CD4-positive, CD25-positive, alpha-beta regulatory T cell (primary cell): Measurements from ENCODE around the gene TNIP3. TPM values are rescaled to one million over a fixed set of nuclear protein-coding genes. Genes with fewer than 3 reads are reported as not detected.
"Not testable (repeated sequence)": the region's sequence is repeated elsewhere in the genome, so short reads cannot be mapped to it uniquely, and the experiment has no call there.

Experiments used
- ATAC-seq, 2 donors: fragments of 150-1000 bp; cut with Tn5 transposase; one replicate each; pipeline ENCODE4 v1.10.0; 2021; ENCODE audit warnings: low read depth in 2 of 2, moderate number of reproducible peaks in 2 of 2, moderate library complexity in 1 of 2
- DNase-seq, 3 donors: peaks; one replicate each; pipeline versions ENCODE4 v3.0.0 to v3.0.0-alpha.2; 2012 to 2022; ENCODE audit warnings: mixed read lengths in 1 of 3
- H3K27ac ChIP-seq: one replicate; pipeline ENCODE4 v1.7.0; 2013; ENCODE audit warnings: mild to moderate bottlenecking, low read length; ENCODE audit not compliant: insufficient read depth, poor library complexity, severe bottlenecking
- H3K27me3 ChIP-seq: one replicate; pipeline ENCODE4 v1.7.0; 2013; ENCODE audit warnings: low read length; ENCODE audit not compliant: control insufficient read depth, insufficient read depth
- H3K36me3 ChIP-seq: one replicate; pipeline ENCODE4 v1.7.0; 2013; ENCODE audit warnings: mild to moderate bottlenecking, low read length, moderate library complexity; ENCODE audit not compliant: control insufficient read depth, insufficient read depth
- H3K4me1 ChIP-seq: 2 replicates; pipeline ENCODE4 v1.7.0; 2013; ENCODE audit warnings: mild to moderate bottlenecking, low read length; ENCODE audit not compliant: insufficient read depth, control insufficient read depth, poor library complexity, severe bottlenecking
- H3K4me3 ChIP-seq: one replicate; pipeline ENCODE4 v1.7.0; 2013; ENCODE audit warnings: low read depth, mild to moderate bottlenecking, low read length, moderate library complexity
- H3K9me3 ChIP-seq, 2 experiments: 1 replicate in 1 of 2; 2 replicates in 1 of 2; pipeline ENCODE4 v1.7.0; 2013; ENCODE audit warnings: low read length in 2 of 2, mild to moderate bottlenecking in 1 of 2, moderate library complexity in 1 of 2; ENCODE audit not compliant: control insufficient read depth in 2 of 2
- H3K27ac Mint-ChIP-seq, 3 donors: one replicate each; pipeline ENCODE4 v1.8.0; 2020 to 2022; ENCODE audit warnings: mild to moderate bottlenecking in 3 of 3, mixed read lengths in 3 of 3, moderate library complexity in 2 of 3
- H3K27me3 Mint-ChIP-seq: one replicate; pipeline ENCODE4 v1.8.0; 2022; ENCODE audit warnings: mild to moderate bottlenecking, mixed read lengths
- H3K36me3 Mint-ChIP-seq: one replicate; pipeline ENCODE4 v1.8.0; 2020; ENCODE audit warnings: mixed read lengths
- H3K4me1 Mint-ChIP-seq, 4 donors: one replicate each; pipeline ENCODE4 v1.8.0; 2020 to 2022; ENCODE audit warnings: mixed read lengths in 4 of 4, mild to moderate bottlenecking in 1 of 4
- H3K4me3 Mint-ChIP-seq, 4 donors: one replicate each; pipeline ENCODE4 v1.8.0; 2020 to 2022; ENCODE audit warnings: mild to moderate bottlenecking in 4 of 4, mixed read lengths in 4 of 4, moderate library complexity in 3 of 4
- H3K9me3 Mint-ChIP-seq, 7 donors: one replicate each; pipeline ENCODE4 v1.8.0; 2020 to 2022; ENCODE audit warnings: mixed read lengths in 7 of 7, mild to moderate bottlenecking in 3 of 7, moderate library complexity in 2 of 7
- polyA plus RNA-seq, 4 donors: library from polyadenylated mRNA; unstranded; fragments of 300-500 nt; fragmentation: Illumina TruSeq; gene quantifications; one replicate each; pipeline ENCODE4 v1.2.3, GENCODE V29; 2021
- total RNA-seq: library from RNA; stranded (reverse); gene quantifications from one replicate; pipeline ENCODE4 v1.2.3, GENCODE V29; 2022

Gene TNIP3
- total RNA-seq (1.3 TPM), polyA plus RNA-seq (1 to 10 TPM; 1.5 to 2.0 (median 1.7) TPM)

- Histone ChIP-seq H3K4me3 (no peak within 1 kb of the TSS), H3K4me1 (peaks cover 10% of the 10 kb centered on the region), H3K27me3 (no peaks in the 10 kb centered on the region), H3K9me3 (no peaks in the 10 kb centered on the region), H3K36me3 (no peaks in the 10 kb centered on the region), H3K27ac (no peak within 1 kb of the TSS)
- peaks cover 20 to 33% (median 24%) of the 10 kb centered on the region in 4 donors for H3K4me1 Mint-ChIP-seq
- H3K36me3 Mint-ChIP-seq = no peaks in the 10 kb centered on the region
- H3K9me3 Mint-ChIP-seq = peaks cover 0 to 3% (median 0%) of the 10 kb centered on the region in 7 donors
- DNase-seq = no peak
- peak within 1 kb of the TSS in 2 of 3 donors; percentile 77 to 83 for H3K27ac Mint-ChIP-seq
- peak within 1 kb of the TSS in 2 of 4 donors; percentile 3 to 37 for H3K4me3 Mint-ChIP-seq
- ATAC-seq = no peak
- no peaks in the 10 kb centered on the region for H3K27me3 Mint-ChIP-seq
Measured at GRCh38 chr4:121164291-121164690, at the start of gene TNIP3. Gene TNIP3 (minus strand): TSS chr4:121164321. CDS start chr4:121164125, 196 bp downstream.

GRCh38 chr4:121212806-121213205, 48.7 kb upstream of the TNIP3 start:
- H3K9me3 Mint-ChIP-seq = peaks cover 0 to 2% (median 0%) of the 10 kb centered on the region in 7 donors
- no peak for ATAC-seq
- peaks cover 0 to 4% (median 4%) of the 10 kb centered on the region in 4 donors for H3K4me1 Mint-ChIP-seq
- no peak for DNase-seq
- H3K4me3 Mint-ChIP-seq = no peak overlapping the region
- H3K4me1 ChIP-seq = no peaks in the 10 kb centered on the region
- H3K9me3 ChIP-seq = no peaks in the 10 kb centered on the region
- H3K36me3 Mint-ChIP-seq = no peaks in the 10 kb centered on the region
- H3K27me3 ChIP-seq = no peaks in the 10 kb centered on the region
- no peak overlapping the region for H3K4me3 ChIP-seq
- no peak overlapping the region for H3K27ac ChIP-seq
- no peaks in the 10 kb centered on the region for H3K36me3 ChIP-seq
- no peak overlapping the region for H3K27ac Mint-ChIP-seq
- no peaks in the 10 kb centered on the region for H3K27me3 Mint-ChIP-seq

GRCh38 chr4:121209171-121209570, 45.0 kb upstream of the TNIP3 start:
- H3K4me1 ChIP-seq = no peaks in the 10 kb centered on the region
- H3K4me3 Mint-ChIP-seq = no peak overlapping the region
- no peak overlapping the region for H3K4me3 ChIP-seq
- no peak for DNase-seq
- H3K4me1 Mint-ChIP-seq = peaks cover 0 to 4% (median 4%) of the 10 kb centered on the region in 4 donors
- no peak for ATAC-seq
- no peaks in the 10 kb centered on the region for H3K27me3 ChIP-seq
- no peaks in the 10 kb centered on the region for H3K9me3 ChIP-seq
- peak overlapping the region in 1 of 3 donors; percentile 13 for H3K27ac Mint-ChIP-seq
- H3K36me3 Mint-ChIP-seq = no peaks in the 10 kb centered on the region
- no peaks in the 10 kb centered on the region for H3K36me3 ChIP-seq
- H3K27ac ChIP-seq = no peak overlapping the region
- H3K27me3 Mint-ChIP-seq = no peaks in the 10 kb centered on the region
- H3K9me3 Mint-ChIP-seq = peaks cover 0 to 6% (median 0%) of the 10 kb centered on the region in 7 donors

GRCh38 chr4:121208244-121209007, 44.3 kb upstream of the TNIP3 start:
- Histone ChIP-seq H3K27me3 (no peaks in the 10 kb centered on the region), H3K9me3 (no peaks in the 10 kb centered on the region), H3K4me3 (no peak overlapping the region), H3K27ac (no peak overlapping the region), H3K4me1 (no peaks in the 10 kb centered on the region), H3K36me3 (no peaks in the 10 kb centered on the region)
- no peak for DNase-seq
- H3K4me3 Mint-ChIP-seq = no peak overlapping the region
- H3K9me3 Mint-ChIP-seq = peaks cover 0 to 6% (median 0%) of the 10 kb centered on the region in 7 donors
- no peaks in the 10 kb centered on the region for H3K36me3 Mint-ChIP-seq
- peak overlapping the region in 2 of 3 donors; percentile 10 to 13 for H3K27ac Mint-ChIP-seq
- ATAC-seq = no peak
- peaks cover 0 to 4% (median 0%) of the 10 kb centered on the region in 4 donors for H3K4me1 Mint-ChIP-seq
- H3K27me3 Mint-ChIP-seq = no peaks in the 10 kb centered on the region

GRCh38 chr4:121205777-121206176, 41.7 kb upstream of the TNIP3 start:
- not testable (repeated sequence) for H3K4me1 ChIP-seq, H3K27ac ChIP-seq, DNase-seq, H3K4me1 Mint-ChIP-seq, H3K4me3 Mint-ChIP-seq, H3K9me3 Mint-ChIP-seq, H3K36me3 ChIP-seq, H3K27me3 Mint-ChIP-seq, H3K4me3 ChIP-seq, H3K27me3 ChIP-seq, H3K9me3 ChIP-seq, ATAC-seq, H3K36me3 Mint-ChIP-seq
- peak overlapping the region in 1 of 3 donors; percentile 45 for H3K27ac Mint-ChIP-seq

GRCh38 chr4:121200795-121201472, 36.8 kb upstream of the TNIP3 start:
- Mint-ChIP-seq H3K27ac (peak overlapping the region in 2 of 3 donors; percentile 83 to 85), H3K36me3 (no peaks in the 10 kb centered on the region), H3K27me3 (no peaks in the 10 kb centered on the region), H3K4me1 (peaks cover 14 to 25% (median 23%) of the 10 kb centered on the region in 4 donors), H3K4me3 (peak overlapping the region; percentile 0 to 53 (median 35)), H3K9me3 (peaks cover 0 to 7% (median 0%) of the 10 kb centered on the region in 7 donors)
- no peaks in the 10 kb centered on the region for H3K27me3 ChIP-seq
- DNase-seq = no peak
- H3K4me3 ChIP-seq = peak overlapping the region; percentile 64
- no peak for ATAC-seq
- no peak overlapping the region for H3K27ac ChIP-seq
- peaks cover 16% of the 10 kb centered on the region for H3K4me1 ChIP-seq
- no peaks in the 10 kb centered on the region for H3K9me3 ChIP-seq
- no peaks in the 10 kb centered on the region for H3K36me3 ChIP-seq

- H3K36me3 Mint-ChIP-seq = no peaks in the 10 kb centered on the region
- Histone ChIP-seq H3K27ac (no peak overlapping the region), H3K4me3 (peak overlapping the region; percentile 64), H3K4me1 (peaks cover 16% of the 10 kb centered on the region), H3K9me3 (no peaks in the 10 kb centered on the region), H3K36me3 (no peaks in the 10 kb centered on the region), H3K27me3 (no peaks in the 10 kb centered on the region)
- peak overlapping the region; percentile 9 to 85 (median 40) for H3K27ac Mint-ChIP-seq
- ATAC-seq (peak; percentile 80 to 84), DNase-seq (peak in 2 of 3 donors; percentile 39 to 54)
- peaks cover 0 to 6% (median 0%) of the 10 kb centered on the region in 7 donors for H3K9me3 Mint-ChIP-seq
- H3K27me3 Mint-ChIP-seq = no peaks in the 10 kb centered on the region
- H3K4me1 Mint-ChIP-seq = peaks cover 14 to 25% (median 23%) of the 10 kb centered on the region in 4 donors
- H3K4me3 Mint-ChIP-seq = peak overlapping the region; percentile 5 to 77 (median 36)
Measured at GRCh38 chr4:121199742-121200561, 35.8 kb upstream of the TNIP3 start.
